HEK293 (cell line): ENCODE results near the gene MUCL3.

Experiments
- HIC1 ChIP-seq: fragments of 450-650 bp; formaldehyde crosslinking; IDR thresholded peaks from 2 replicates; pipeline ENCODE4 v1.5.1; 2016; ENCODE audit warnings: missing biosample characterization, missing genetic modification characterization
- IKZF3 ChIP-seq: fragments of 450-650 bp; IDR thresholded peaks from 2 replicates; pipeline ENCODE4 v1.5.0; 2018; ENCODE audit warnings: missing biosample characterization, mild to moderate bottlenecking, missing genetic modification characterization, moderate library complexity
- KLF17 ChIP-seq: fragments of 450-650 bp; formaldehyde crosslinking; IDR thresholded peaks from 2 replicates; pipeline ENCODE4 v1.5.1; 2016; ENCODE audit warnings: missing biosample characterization, missing genetic modification characterization
- KLF9 ChIP-seq: fragments of 450-650 bp; formaldehyde crosslinking; IDR thresholded peaks from 2 replicates; pipeline ENCODE4 v1.5.1; 2016; ENCODE audit warnings: missing biosample characterization, missing genetic modification characterization, low read depth
- MEIS1 ChIP-seq: sonication (generic); formaldehyde crosslinking; IDR thresholded peaks from 2 replicates; pipeline ENCODE4 v1.8.1; 2022; ENCODE audit warnings: missing genetic modification reagents, mild to moderate bottlenecking, borderline replicate concordance
- MYNN ChIP-seq: fragments of 450-650 bp; formaldehyde crosslinking; IDR thresholded peaks from 2 replicates; pipeline ENCODE4 v1.5.1; 2016; ENCODE audit warnings: missing biosample characterization, missing genetic modification characterization, borderline replicate concordance
- PRDM10 ChIP-seq: fragments of 450-650 bp; formaldehyde crosslinking; IDR thresholded peaks from 2 replicates; pipeline ENCODE4 v1.5.1; 2016; ENCODE audit warnings: missing biosample characterization, missing genetic modification characterization
- SP2 ChIP-seq: fragments of 450-650 bp; formaldehyde crosslinking; IDR thresholded peaks from 2 replicates; pipeline ENCODE4 v1.5.1; 2016; ENCODE audit warnings: missing biosample characterization, missing genetic modification characterization
- SP3 ChIP-seq: fragments of 450-650 bp; formaldehyde crosslinking; IDR thresholded peaks from 2 replicates; pipeline ENCODE4 v1.5.1; 2016; ENCODE audit warnings: missing biosample characterization, missing genetic modification characterization
- ZBTB10 ChIP-seq: fragments of 450-650 bp; formaldehyde crosslinking; IDR thresholded peaks from 2 replicates; pipeline ENCODE4 v1.5.1; 2016; ENCODE audit warnings: missing biosample characterization, missing genetic modification characterization
- ZBTB8A ChIP-seq: fragments of 450-650 bp; formaldehyde crosslinking; IDR thresholded peaks from 2 replicates; pipeline ENCODE4 v1.5.1; 2016; ENCODE audit warnings: missing biosample characterization, missing genetic modification characterization
- ZFHX2 ChIP-seq: fragments of 450-650 bp; formaldehyde crosslinking; conservative IDR thresholded peaks from 2 replicates; pipeline ENCODE4 v1.5.1; 2016; ENCODE audit warnings: missing biosample characterization, missing genetic modification characterization
- ZFP69B ChIP-seq: fragments of 450-650 bp; formaldehyde crosslinking; IDR thresholded peaks from 2 replicates; pipeline ENCODE4 v1.5.1; 2016; ENCODE audit warnings: missing biosample characterization, missing genetic modification characterization
- ZNF112 ChIP-seq: fragments of 450-650 bp; formaldehyde crosslinking; IDR thresholded peaks from 2 replicates; pipeline ENCODE4 v1.5.0; 2017; ENCODE audit warnings: missing biosample characterization, missing genetic modification characterization
- ZNF138 ChIP-seq: fragments of 450-650 bp; formaldehyde crosslinking; IDR thresholded peaks from 2 replicates; pipeline ENCODE4 v1.5.1; 2016; ENCODE audit warnings: missing biosample characterization, missing genetic modification characterization, borderline replicate concordance
- ZNF2 ChIP-seq: fragments of 450-650 bp; formaldehyde crosslinking; IDR thresholded peaks from 2 replicates; pipeline ENCODE4 v1.5.1; 2016; ENCODE audit warnings: missing biosample characterization, missing genetic modification characterization
- ZNF335 ChIP-seq: fragments of 450-650 bp; formaldehyde crosslinking; conservative IDR thresholded peaks from 2 replicates; pipeline ENCODE4 v1.5.1; 2016; ENCODE audit warnings: missing biosample characterization, missing genetic modification characterization
- ZNF391 ChIP-seq: fragments of 450-650 bp; formaldehyde crosslinking; IDR thresholded peaks from 2 replicates; pipeline ENCODE4 v1.5.1; 2016; ENCODE audit warnings: low read depth, missing biosample characterization, missing genetic modification characterization, borderline replicate concordance
- ZNF394 ChIP-seq: fragments of 450-650 bp; formaldehyde crosslinking; IDR thresholded peaks from 2 replicates; pipeline ENCODE4 v1.5.1; 2016; ENCODE audit warnings: missing biosample characterization, missing genetic modification characterization, mild to moderate bottlenecking, moderate library complexity, borderline replicate concordance
- ZNF423 ChIP-seq: fragments of 450-650 bp; formaldehyde crosslinking; IDR thresholded peaks from 2 replicates; pipeline ENCODE4 v1.5.1; 2016; ENCODE audit warnings: missing biosample characterization, missing genetic modification characterization
- ZNF580 ChIP-seq: fragments of 450-650 bp; formaldehyde crosslinking; IDR thresholded peaks from 2 replicates; pipeline ENCODE4 v1.5.1; 2016; ENCODE audit warnings: missing biosample characterization, missing genetic modification characterization
- ZNF596 ChIP-seq: fragments of 450-650 bp; IDR thresholded peaks from 2 replicates; pipeline ENCODE4 v1.5.0; 2018; ENCODE audit warnings: missing biosample characterization, mild to moderate bottlenecking, missing genetic modification characterization, moderate library complexity
- ZNF623 ChIP-seq: fragments of 450-650 bp; formaldehyde crosslinking; IDR thresholded peaks from 2 replicates; pipeline ENCODE4 v1.5.1; 2016; ENCODE audit warnings: missing biosample characterization, missing genetic modification characterization
- ZNF660 ChIP-seq: fragments of 450-650 bp; IDR thresholded peaks from 2 replicates; pipeline ENCODE4 v1.5.1; 2018; ENCODE audit warnings: missing biosample characterization, mild to moderate bottlenecking, missing genetic modification characterization
- ZNF707 ChIP-seq: fragments of 450-650 bp; formaldehyde crosslinking; IDR thresholded peaks from 2 replicates; pipeline ENCODE4 v1.5.1; 2016; ENCODE audit warnings: missing biosample characterization, missing genetic modification characterization
- ZNF843 ChIP-seq: fragments of 450-650 bp; formaldehyde crosslinking; IDR thresholded peaks from 2 replicates; pipeline ENCODE4 v1.5.1; 2016; ENCODE audit warnings: missing biosample characterization, missing genetic modification characterization
- ZSCAN23 ChIP-seq: fragments of 450-650 bp; formaldehyde crosslinking; IDR thresholded peaks from 2 replicates; pipeline ENCODE4 v1.5.1; 2016; ENCODE audit warnings: missing biosample characterization, missing genetic modification characterization

Gene MUCL3

GRCh38 chr6:30914076-30914853 is 26.5 kb upstream of the MUCL3 start, which contains the start of gene VARS2 (continued):
- peak; percentile 45; the same call in 1 of the 2 replicates for TF ChIP-seq HIC1 (tag by site-specific recombination)
- TF ChIP-seq ZNF843 (tag by site-specific recombination): peak; percentile 49; the same call in 1 of the 2 replicates
- peak; percentile 99 for TF ChIP-seq IKZF3 (tag by site-specific recombination)
- TF ChIP-seq ZSCAN23 (tag by site-specific recombination): no peak
- TF ChIP-seq ZNF391 (tag by site-specific recombination): 0 out of 2 replicates have a peak, but pooled peaks have one; percentile 16
- TF ChIP-seq KLF9 (tag by site-specific recombination): peak; percentile 81
- no peak for TF ChIP-seq ZNF623 (tag by site-specific recombination)
- 0 out of 2 replicates have a peak, but pooled peaks have one; percentile 20 for TF ChIP-seq ZNF580 (tag by site-specific recombination)
- TF ChIP-seq MEIS1 (CRISPR knock-in tag): no peak
- no peak for TF ChIP-seq ZBTB10 (tag by site-specific recombination)
- peak; percentile 58 for TF ChIP-seq SP3
- peak; percentile 68 for TF ChIP-seq ZNF335 (tag by site-specific recombination)
- TF ChIP-seq ZNF660 (tag by site-specific recombination): peak; percentile 81
- TF ChIP-seq ZBTB8A (tag by site-specific recombination): peak; percentile 70
- TF ChIP-seq PRDM10 (tag by site-specific recombination): peak; percentile 56
- TF ChIP-seq ZNF138 (tag by site-specific recombination): no peak
- peak; percentile 65; the same call in 1 of the 2 replicates for TF ChIP-seq ZNF596 (tag by site-specific recombination)
- peak; percentile 23; the same call in 1 of the 2 replicates for TF ChIP-seq ZFHX2 (tag by site-specific recombination)
- no peak for TF ChIP-seq MYNN (tag by site-specific recombination)
- peak; percentile 62 for TF ChIP-seq ZFP69B
- TF ChIP-seq SP2: peak; percentile 61; the same call in 1 of the 2 replicates
- TF ChIP-seq ZNF707 (tag by site-specific recombination): no peak
- TF ChIP-seq ZNF112 (tag by site-specific recombination): no peak
- peak; percentile 40; the same call in 1 of the 2 replicates for TF ChIP-seq ZNF2 (tag by site-specific recombination)
- 0 out of 2 replicates have a peak, but pooled peaks have one; percentile 33 for TF ChIP-seq ZNF394 (tag by site-specific recombination)
- TF ChIP-seq KLF17: peak; percentile 69
- TF ChIP-seq ZNF423 (tag by site-specific recombination): peak; percentile 100
